K562 (cell line): ENCODE results near the gene SNX27. TPM values are rescaled to one million over a fixed set of nuclear protein-coding genes. Genes with fewer than 3 reads are reported as not detected.

Experiments
- ATAC-seq: fragments of 200-7000 bp; cut with Tn5 transposase; 3 replicates; pipeline ENCODE4 v1.9.1; 2020; ENCODE audit warnings: moderate library complexity
- BruUV-seq: library from RNA; stranded (reverse); fragments of 400-500 nt; replicated peaks from 2 replicates; lab custom pipeline; 2021; lab: Mats Ljungman, UMichigan
- CTCF ChIA-PET: fragments of 300-600 bp; formaldehyde crosslinking; extraction: SDS; loops from one replicate; lab custom pipeline; 2021; ENCODE audit warnings: low intra/inter-chr PET ratio; lab: Yijun Ruan, JAX
- POLR2A ChIA-PET: fragments of 300-600, 350-650 bp; sonication (Branson Sonifier 250); formaldehyde crosslinking; extraction: SDS; loops from one replicate; lab custom pipeline; 2021; ENCODE audit warnings: antibody characterized with exemption, inconsistent platforms; lab: Yijun Ruan, JAX
- DNase-seq, 4 experiments: peaks; one replicate each; pipeline versions ENCODE4 v3.0.0 to v3.0.0-alpha.2; 2011 to 2018; ENCODE audit warnings: low spot score in 3 of 4, mixed read lengths in 3 of 4; ENCODE audit errors: extremely low read depth in 1 of 4
- FAIRE-seq: peaks from 2 replicates; lab custom pipeline; 2011; peaks lifted over from hg19 to GRCh38; lab: Jason Lieb, UNC
- H2AFZ ChIP-seq: 2 replicates; pipeline ENCODE4 v1.6.0; 2011; ENCODE audit warnings: low read depth, low read length, control low read depth, inconsistent platforms
- H3K27ac ChIP-seq: fragments of 200-600 bp; 3 replicates; pipeline ENCODE4 v1.8.0; 2011; ENCODE audit warnings: low read depth, mild to moderate bottlenecking, control low read depth, inconsistent platforms, low read length, moderate library complexity, mixed read lengths; ENCODE audit errors: extremely low read depth
- H3K27me3 ChIP-seq, 2 experiments: fragments of 300-600 bp in 1 of 2; 2 replicates in 1 of 2; 3 replicates in 1 of 2; pipeline versions ENCODE4 v1.6.0 to v1.8.0; 2011; ENCODE audit warnings: inconsistent platforms in 2 of 2, low read length in 2 of 2, mild to moderate bottlenecking in 1 of 2, mixed read lengths in 1 of 2, moderate library complexity in 1 of 2; ENCODE audit not compliant: control insufficient read depth in 2 of 2, insufficient read depth in 2 of 2
- H3K36me3 ChIP-seq: fragments of 300-600 bp; 3 replicates; pipeline ENCODE4 v1.8.0; 2011; ENCODE audit warnings: mild to moderate bottlenecking, low read length, inconsistent platforms; ENCODE audit not compliant: control insufficient read depth, insufficient read depth
- H3K4me1 ChIP-seq, 2 experiments: fragments of 200-600 bp in 1 of 2; replicated peaks in 1 of 2; 2 replicates in 1 of 2; 3 replicates in 1 of 2; pipeline versions ENCODE4 v1.5.1 to v1.8.0; 2011; ENCODE audit warnings: inconsistent platforms in 2 of 2, low read length in 2 of 2, mild to moderate bottlenecking in 1 of 2, mixed read lengths in 1 of 2, moderate library complexity in 1 of 2; ENCODE audit not compliant: control insufficient read depth in 2 of 2, insufficient read depth in 2 of 2
- H3K4me2 ChIP-seq: 2 replicates; pipeline ENCODE4 v1.6.1; 2011; ENCODE audit warnings: low read length, control low read depth, inconsistent platforms, mixed read lengths; ENCODE audit not compliant: insufficient read depth
- H3K4me3 ChIP-seq: fragments of 200-600 bp; sonication (generic), shearing (Covaris generic); 2 replicates; pipeline ENCODE4 v1.5.1; 2016; ENCODE audit warnings: control low read depth, inconsistent platforms
- H3K79me2 ChIP-seq: fragments of 200-600 bp; 3 replicates; pipeline ENCODE4 v1.8.0; 2011; ENCODE audit warnings: low read length, inconsistent platforms; ENCODE audit not compliant: control insufficient read depth, insufficient read depth
- H3K9ac ChIP-seq, 2 experiments: 2 replicates each; pipeline versions ENCODE4 v1.6.0 to v1.6.1; 2011; ENCODE audit warnings: low read depth in 2 of 2, low read length in 2 of 2, control low read depth in 1 of 2, inconsistent platforms in 1 of 2, mild to moderate bottlenecking in 1 of 2, mixed read lengths in 1 of 2; ENCODE audit not compliant: insufficient read depth in 1 of 2
- H3K9me1 ChIP-seq: one replicate; pipeline ENCODE4 v1.6.0; 2011; ENCODE audit warnings: inconsistent platforms, mild to moderate bottlenecking, low read length, moderate library complexity; ENCODE audit not compliant: control insufficient read depth, insufficient read depth
- H3K9me3 ChIP-seq: replicated peaks from 2 replicates; pipeline ENCODE4 v1.5.1; 2011; ENCODE audit warnings: low read depth, low read length, inconsistent platforms; ENCODE audit not compliant: control insufficient read depth, insufficient read depth
- H4K20me1 ChIP-seq: replicated peaks from 2 replicates; pipeline ENCODE4 v1.6.1; 2011; ENCODE audit warnings: low read length, inconsistent platforms, mixed read lengths; ENCODE audit not compliant: control insufficient read depth, insufficient read depth
- CBFA2T2 ChIP-seq: fragments of 450-650 bp; conservative IDR thresholded peaks from 2 replicates; pipeline ENCODE4 v1.6.1; 2017; ENCODE audit warnings: mild to moderate bottlenecking
- MTA3 ChIP-seq: fragments of 450-650 bp; formaldehyde crosslinking; IDR thresholded peaks from 2 replicates; pipeline ENCODE4 v1.6.1; 2017; ENCODE audit warnings: mild to moderate bottlenecking, borderline replicate concordance
- RBFOX2 ChIP-seq: fragments of 200-400 bp; formaldehyde crosslinking; IDR thresholded peaks from 2 replicates; pipeline ENCODE4 v1.6.1; 2017; ENCODE audit warnings: low read depth, mild to moderate bottlenecking, low read length, moderate library complexity
- TOE1 ChIP-seq, 2 experiments: fragments of 450-650 bp in 1 of 2; sonication (generic) in 1 of 2; formaldehyde crosslinking in 1 of 2; IDR thresholded peaks; 2 replicates each; pipeline versions ENCODE4 v1.7.1 to v1.8.0; 2016 to 2022; ENCODE audit warnings: borderline replicate concordance in 2 of 2, mild to moderate bottlenecking in 2 of 2, antibody characterized with exemption in 1 of 2, inconsistent platforms in 1 of 2, low read depth in 1 of 2, missing genetic modification reagents in 1 of 2, moderate library complexity in 1 of 2
- WGBS: fragments of 100-300 bp; shearing (Covaris generic); methylation state at CpG from one replicate; pipeline ENCODE4 v1.1.6; 2016; ENCODE audit warnings: low coverage, mixed read lengths; ENCODE audit not compliant: insufficient coverage; ENCODE audit errors: missing lambda C conversion rate; 5-methylcytosine and 5-hydroxymethylcytosine counted together
- in situ Hi-C: fragments of 300-500 bp; cut with MboI; formaldehyde crosslinking; loops from 4 replicates; pipeline ENCODE4 v1.15.0; 2018; ENCODE audit warnings: inconsistent platforms, mixed read lengths
- intact Hi-C: fragments of 100-400 bp; cut with micrococcal nuclease; formaldehyde crosslinking; loops from 2 replicates; pipeline ENCODE4 v1.14.2; 2022
- polyA plus RNA-seq, 8 experiments: library from polyadenylated mRNA; depleted of rRNA in 4 of 8; stranded (reverse) in 5 of 8; unstranded in 3 of 8; fragments of >200 nt; fragmentation: Nextera tagmentation in 2 of 8; fragmentation: Illumina TruSeq in 1 of 8; extraction: Ambion mirVana in 2 of 8; extraction: Trizol in 1 of 8; gene quantifications; 2 replicates each; pipeline versions ENCODE4 v1.2.1 to v1.2.3, GENCODE V29; 2011 to 2014; ENCODE audit warnings: inconsistent platforms in 1 of 8, missing spikeins in 1 of 8
- total RNA-seq, 7 experiments: library from RNA; depleted of rRNA in 6 of 7; stranded (reverse); fragments of >200 nt in 6 of 7; fragmentation: Illumina TruSeq in 2 of 7; extraction: Trizol in 2 of 7; gene quantifications; 2 replicates each; pipeline versions ENCODE4 v1.2.1 to v1.2.3, GENCODE V29; 2011 to 2021; ENCODE audit warnings: low replicate concordance in 1 of 7

The SNX27 gene
- total and polyA plus RNA-seq, 9 of the 15 experiments (the other 6 are each of a cell fraction or from before 2014, with no cell fraction given) = 4.5 to 18.7 (median 10.1) TPM

- TF ChIP-seq RBFOX2 (no peak), TOE1 (IDR thresholded peaks at IDR 0.05; ENCODE audit: borderline replicate concordance) (no peak), TOE1 (CRISPR knock-in tag; IDR thresholded peaks at IDR 0.05; ENCODE audit: borderline replicate concordance, low read depth) (no peak), CBFA2T2 (peak; percentile 29; the same call in 1 of the 2 replicates)
- TF ChIP-seq, all 486 proteins: peak for 3
Measured at GRCh38 chr1:151720125-151720524, 108.3 kb downstream of the SNX27 start (continued).

GRCh38 chr1:151720554-151720953, 108.7 kb downstream of the SNX27 start:
- no peak overlapping the region for H3K4me2 ChIP-seq
- in situ Hi-C loops = no loop called here
- no peaks in the 10 kb centered on the region for H3K9me3 ChIP-seq
- H2AFZ ChIP-seq = no peak overlapping the region
- no peak for TF ChIP-seq MTA3
- TF ChIP-seq, all 486 proteins: peak for 0
- H3K9ac ChIP-seq = no peak overlapping the region
- ATAC-seq = no peak
- POLR2A ChIA-PET = interaction anchor here (0.9 to 1.4 kb wide), 2 partner anchors 116 to 183 kb away, joined by 3 to 4 read pairs; no protein-coding TSS in a partner anchor
- peaks cover 10 to 14% of the 10 kb centered on the region in 2 experiments for H3K4me1 ChIP-seq
- no peaks in the 10 kb centered on the region for H3K79me2 ChIP-seq
- no peak overlapping the region for H3K27ac ChIP-seq
- no peak for FAIRE-seq
- H3K4me3 ChIP-seq = no peak overlapping the region
- intact Hi-C loops = no loop called here
- 5% methylated on average over 5 of the region's 5 CpGs for WGBS
- peaks cover 21 to 33% of the 10 kb centered on the region in 2 experiments for H3K27me3 ChIP-seq
- peaks cover 12% of the 10 kb centered on the region for H4K20me1 ChIP-seq
- no peak for DNase-seq
- no TSS peak for BruUV-seq
- H3K9me1 ChIP-seq = no peaks in the 10 kb centered on the region
- no peaks in the 10 kb centered on the region for H3K36me3 ChIP-seq
- CTCF ChIA-PET = no interaction called here
